ENCODE measurements around the gene CASZ1. TPM values are rescaled to one million over a fixed set of nuclear protein-coding genes. Genes with fewer than 3 reads are reported as not detected.

Gene CASZ1
- total RNA-seq, 4 donors from 2014 or later, result 22.1 to 47.4 (median 28.0) TPM

- ATAC-seq, result no peak
- Histone ChIP-seq H3K4me1 (no peaks in the 10 kb centered on the region), H3K27me3 (no peaks in the 10 kb centered on the region), H3K36me3 (peaks cover 0 to 9% of the 10 kb centered on the region in 2 donors), H3K4me3 (no peak overlapping the region), H3K27ac (no peak overlapping the region), H3K9me3 (no peaks in the 10 kb centered on the region)
- TF ChIP-seq, protein P1, sequence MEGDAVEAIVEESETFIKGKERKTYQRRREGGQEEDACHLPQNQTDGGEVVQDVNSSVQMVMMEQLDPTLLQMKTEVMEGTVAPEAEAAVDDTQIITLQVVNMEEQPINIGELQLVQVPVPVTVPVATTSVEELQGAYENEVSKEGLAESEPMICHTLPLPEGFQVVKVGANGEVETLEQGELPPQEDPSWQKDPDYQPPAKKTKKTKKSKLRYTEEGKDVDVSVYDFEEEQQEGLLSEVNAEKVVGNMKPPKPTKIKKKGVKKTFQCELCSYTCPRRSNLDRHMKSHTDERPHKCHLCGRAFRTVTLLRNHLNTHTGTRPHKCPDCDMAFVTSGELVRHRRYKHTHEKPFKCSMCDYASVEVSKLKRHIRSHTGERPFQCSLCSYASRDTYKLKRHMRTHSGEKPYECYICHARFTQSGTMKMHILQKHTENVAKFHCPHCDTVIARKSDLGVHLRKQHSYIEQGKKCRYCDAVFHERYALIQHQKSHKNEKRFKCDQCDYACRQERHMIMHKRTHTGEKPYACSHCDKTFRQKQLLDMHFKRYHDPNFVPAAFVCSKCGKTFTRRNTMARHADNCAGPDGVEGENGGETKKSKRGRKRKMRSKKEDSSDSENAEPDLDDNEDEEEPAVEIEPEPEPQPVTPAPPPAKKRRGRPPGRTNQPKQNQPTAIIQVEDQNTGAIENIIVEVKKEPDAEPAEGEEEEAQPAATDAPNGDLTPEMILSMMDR (IDR thresholded peaks at IDR 0.05), result no peak
- TF ChIP-seq POLR2A (IDR thresholded peaks at IDR 0.05) (no peak), EP300 (IDR thresholded peaks at IDR 0.05) (no peak), POLR2AphosphoS5 (IDR thresholded peaks at IDR 0.05) (no peak)
- 90 to 100% methylated on average over 1 to 3 of the region's 12 CpGs for WGBS, 2 donors (ENCODE audit: low coverage in 1 of 2)
These were observed 183.8 kb downstream of the CASZ1 start for GRCh38 chr1:10612436-10613160.

- no peaks in the 10 kb centered on the region for H3K27me3 ChIP-seq
- 100% methylated on average over 3 to 6 of the region's 6 CpGs for WGBS, 2 donors (ENCODE audit: low coverage in 1 of 2)
- TF ChIP-seq, protein P1 (IDR thresholded peaks at IDR 0.05), result no peak
These were observed 185.4 kb downstream of the CASZ1 start for GRCh38 chr1:10610901-10611600.

GRCh38 chr1:10608690-10609089 lies 187.8 kb downstream of the CASZ1 start:
- no peak for ATAC-seq
- WGBS, 2 donors (ENCODE audit: low coverage in 1 of 2), result 100% methylated on average over 2 of the region's 2 CpGs

More at GRCh38 chr1:10610901-10611600, 185.4 kb downstream of the CASZ1 start:
- no peak overlapping the region for H3K4me3 ChIP-seq
- peaks cover 0 to 5% of the 10 kb centered on the region in 2 donors for H3K36me3 ChIP-seq
- no peaks in the 10 kb centered on the region for H3K4me1 ChIP-seq
- no peak for ATAC-seq
- no peak overlapping the region for H3K27ac ChIP-seq
- H3K9me3 ChIP-seq, result no peaks in the 10 kb centered on the region

GRCh38 chr1:10607228-10607627 lies 189.2 kb downstream of the CASZ1 start:
- H3K4me3 ChIP-seq, result no peak overlapping the region
- H3K27me3 ChIP-seq, result no peaks in the 10 kb centered on the region
- H3K9me3 ChIP-seq, result no peaks in the 10 kb centered on the region
- TF ChIP-seq POLR2A (IDR thresholded peaks at IDR 0.05) (no peak), POLR2AphosphoS5 (IDR thresholded peaks at IDR 0.05) (no peak), EP300 (IDR thresholded peaks at IDR 0.05) (no peak)
- TF ChIP-seq, protein P1 (IDR thresholded peaks at IDR 0.05), result no peak
- H3K27ac ChIP-seq, result no peak overlapping the region
- no peak for ATAC-seq
- no peaks in the 10 kb centered on the region for H3K4me1 ChIP-seq
- WGBS, 2 donors (ENCODE audit: low coverage in 1 of 2), result 66 to 90% methylated on average over 3 of the region's 3 CpGs
- no peaks in the 10 kb centered on the region for H3K36me3 ChIP-seq

More at GRCh38 chr1:10608690-10609089, 187.8 kb downstream of the CASZ1 start:
- no peaks in the 10 kb centered on the region for H3K27me3 ChIP-seq
- H3K9me3 ChIP-seq, result no peaks in the 10 kb centered on the region
- no peak overlapping the region for H3K4me3 ChIP-seq
- H3K36me3 ChIP-seq, result peaks cover 0 to 5% of the 10 kb centered on the region in 2 donors
- no peaks in the 10 kb centered on the region for H3K4me1 ChIP-seq
- no peak overlapping the region for H3K27ac ChIP-seq
- TF ChIP-seq, protein P1 (IDR thresholded peaks at IDR 0.05), result no peak
- TF ChIP-seq POLR2A (IDR thresholded peaks at IDR 0.05) (no peak), POLR2AphosphoS5 (IDR thresholded peaks at IDR 0.05) (no peak), EP300 (IDR thresholded peaks at IDR 0.05) (no peak)

DNA sequence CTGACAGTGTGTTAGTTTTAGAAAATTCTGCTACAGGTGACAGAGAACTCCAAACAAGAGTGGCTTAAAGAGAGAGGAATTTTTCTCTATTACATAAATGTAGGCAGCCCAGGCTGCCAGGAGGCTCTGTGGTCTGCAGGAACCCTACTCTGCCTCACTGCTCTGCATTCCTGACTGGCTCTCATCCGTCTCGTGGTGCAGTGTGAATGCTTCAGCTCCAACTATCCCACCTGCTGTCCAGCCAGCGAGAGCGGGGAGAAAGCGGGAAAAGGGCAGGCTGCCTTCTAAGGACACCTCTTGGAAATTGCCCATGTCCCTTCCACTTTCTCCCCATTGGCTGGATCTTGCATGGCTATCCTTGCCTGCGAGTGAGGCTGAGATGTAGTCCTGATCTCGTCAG lies 190.4 kb downstream of the CASZ1 start:
- 92 to 95% methylated on average over 2 to 7 of the region's 7 CpGs for WGBS, 2 donors (ENCODE audit: low coverage in 1 of 2)
- no peaks in the 10 kb centered on the region for H3K9me3 ChIP-seq
- H3K27ac ChIP-seq, result no peak overlapping the region
- no peaks in the 10 kb centered on the region for H3K36me3 ChIP-seq
- TF ChIP-seq EP300 (IDR thresholded peaks at IDR 0.05) (no peak), POLR2A (IDR thresholded peaks at IDR 0.05) (no peak)
- no peaks in the 10 kb centered on the region for H3K4me1 ChIP-seq
- ATAC-seq, result no peak
- H3K27me3 ChIP-seq, result no peaks in the 10 kb centered on the region
- H3K4me3 ChIP-seq, result no peak overlapping the region
